PFSK-1 (cell line): ENCODE data around the gene ADM2. TPM values are rescaled to one million over a fixed set of nuclear protein-coding genes. Genes with fewer than 3 reads are reported as not detected.

ENCODE experiments used
- FOXP2 ChIP-seq: optimal IDR thresholded peaks from 2 replicates; pipeline ENCODE3; 2011; ENCODE audit warnings: borderline replicate concordance, control low read depth, inconsistent platforms; ENCODE audit not compliant: insufficient read depth; ENCODE audit errors: extremely low read length, extremely low read depth
- POLR2AphosphoS5 ChIP-seq: IDR thresholded peaks from 2 replicates; pipeline ENCODE4 v1.6.1; 2012; ENCODE audit warnings: low read depth, mild to moderate bottlenecking, control low read depth, low read length, moderate library complexity
- REST ChIP-seq, 2 experiments: IDR thresholded peaks; 2 replicates each; pipeline versions ENCODE4 v1.6.1 to v1.8.0; 2011 to 2012; ENCODE audit warnings: low read depth in 2 of 2, low read length in 2 of 2, control low read depth in 1 of 2, inconsistent platforms in 1 of 2, mild to moderate bottlenecking in 1 of 2, moderate library complexity in 1 of 2; ENCODE audit not compliant: insufficient read depth in 1 of 2
- SIN3A ChIP-seq: IDR thresholded peaks from 2 replicates; pipeline ENCODE4 v1.6.1; 2012; ENCODE audit warnings: mild to moderate bottlenecking, low read length, moderate library complexity, borderline replicate concordance; ENCODE audit not compliant: insufficient read depth
- TAF1 ChIP-seq: IDR thresholded peaks from 2 replicates; pipeline ENCODE4 v1.6.1; 2012; ENCODE audit warnings: low read length, control low read depth, borderline replicate concordance; ENCODE audit not compliant: insufficient read depth
- polyA plus RNA-seq: library from polyadenylated mRNA; unstranded; fragments of >200 nt; gene quantifications from one replicate; pipeline ENCODE4 v1.2.1, GENCODE V29; 2012; ENCODE audit warnings: low read depth, missing spikeins; ENCODE audit not compliant: insufficient read length

Gene ADM2
- 63.5 TPM for polyA plus RNA-seq

- TF ChIP-seq TAF1 (no peak), REST (IDR thresholded peaks at IDR 0.05; ENCODE audit: insufficient read depth in 1 of 2, low read depth in 2 of 2, low read length in 2 of 2) (no peak), FOXP2 (no peak), SIN3A (no peak), POLR2AphosphoS5 (no peak)
Observed at GRCh38 chr22:50481440-50482106, at the start of gene ADM2. TSS of gene ADM2 (plus strand) at chr22:50481543. CDS start at chr22:50481848, 305 bp downstream.

GRCh38 chr22:50432131-50432876, 49.0 kb upstream of the ADM2 start:
- no peak for TF ChIP-seq TAF1
- no peak for TF ChIP-seq SIN3A
- TF ChIP-seq FOXP2, result no peak
- no peak for TF ChIP-seq REST (IDR thresholded peaks at IDR 0.05; ENCODE audit: insufficient read depth in 1 of 2, low read depth in 2 of 2, low read length in 2 of 2)
- no peak for TF ChIP-seq POLR2AphosphoS5

- TF ChIP-seq TAF1 (no peak), POLR2AphosphoS5 (no peak), SIN3A (no peak)
Observed at GRCh38 chr22:50434849-50435248, 46.5 kb upstream of the ADM2 start.

- no peak for TF ChIP-seq POLR2AphosphoS5
Observed at GRCh38 chr22:50435291-50436014, 45.9 kb upstream of the ADM2 start.

- TF ChIP-seq TAF1, result no peak
- no peak for TF ChIP-seq SIN3A
- no peak for TF ChIP-seq POLR2AphosphoS5
- TF ChIP-seq FOXP2, result no peak
- no peak for TF ChIP-seq REST (IDR thresholded peaks at IDR 0.05; ENCODE audit: insufficient read depth in 1 of 2, low read depth in 2 of 2, low read length in 2 of 2)
Observed at GRCh38 chr22:50436015-50436830, 45.1 kb upstream of the ADM2 start.
